ENCODE results near the gene BICDL2.

GRCh38 chr16:2992383-2993081, 44.2 kb downstream of the BICDL2 start:
- TF ChIP-seq ISL1 (CRISPR knock-in tag; IDR thresholded peaks at IDR 0.05), result no peak
- TF ChIP-seq RARB (CRISPR knock-in tag; IDR thresholded peaks at IDR 0.05), result no peak
- TF ChIP-seq SNAI2 (CRISPR knock-in tag; IDR thresholded peaks at IDR 0.05), result no peak
- no peak for TF ChIP-seq PPARA (CRISPR knock-in tag; IDR thresholded peaks at IDR 0.05; ENCODE audit: borderline replicate concordance)
- no peak for TF ChIP-seq CSRNP3 (CRISPR knock-in tag; IDR thresholded peaks at IDR 0.05)
- no peak for TF ChIP-seq OSR1 (CRISPR knock-in tag; IDR thresholded peaks at IDR 0.05)
- no peak for TF ChIP-seq GLIS3 (CRISPR knock-in tag; IDR thresholded peaks at IDR 0.05)
- TF ChIP-seq PATZ1 (CRISPR knock-in tag; IDR thresholded peaks at IDR 0.05; ENCODE audit: borderline replicate concordance), result no peak
- no peak for TF ChIP-seq POU6F1 (CRISPR knock-in tag; IDR thresholded peaks at IDR 0.05; ENCODE audit: borderline replicate concordance, low read depth)
- TF ChIP-seq CREB5 (CRISPR knock-in tag; IDR thresholded peaks at IDR 0.05; ENCODE audit: low read depth), result no peak

Data from SK-N-SH treated with all-trans-retinoic acid at 6 μM for 48 hours (cell line).